T-helper 22 cell (primary cell): ENCODE results near the gene CERK.
"Not testable (repeated sequence)": the region's sequence is repeated elsewhere in the genome, so short reads cannot be mapped to it uniquely, and the experiment has no call there.

Source experiments
- DNase-seq: peaks from one replicate; pipeline ENCODE4 v3.0.0-alpha.2; 2020; ENCODE audit warnings: low read depth

The CERK gene

DNA sequence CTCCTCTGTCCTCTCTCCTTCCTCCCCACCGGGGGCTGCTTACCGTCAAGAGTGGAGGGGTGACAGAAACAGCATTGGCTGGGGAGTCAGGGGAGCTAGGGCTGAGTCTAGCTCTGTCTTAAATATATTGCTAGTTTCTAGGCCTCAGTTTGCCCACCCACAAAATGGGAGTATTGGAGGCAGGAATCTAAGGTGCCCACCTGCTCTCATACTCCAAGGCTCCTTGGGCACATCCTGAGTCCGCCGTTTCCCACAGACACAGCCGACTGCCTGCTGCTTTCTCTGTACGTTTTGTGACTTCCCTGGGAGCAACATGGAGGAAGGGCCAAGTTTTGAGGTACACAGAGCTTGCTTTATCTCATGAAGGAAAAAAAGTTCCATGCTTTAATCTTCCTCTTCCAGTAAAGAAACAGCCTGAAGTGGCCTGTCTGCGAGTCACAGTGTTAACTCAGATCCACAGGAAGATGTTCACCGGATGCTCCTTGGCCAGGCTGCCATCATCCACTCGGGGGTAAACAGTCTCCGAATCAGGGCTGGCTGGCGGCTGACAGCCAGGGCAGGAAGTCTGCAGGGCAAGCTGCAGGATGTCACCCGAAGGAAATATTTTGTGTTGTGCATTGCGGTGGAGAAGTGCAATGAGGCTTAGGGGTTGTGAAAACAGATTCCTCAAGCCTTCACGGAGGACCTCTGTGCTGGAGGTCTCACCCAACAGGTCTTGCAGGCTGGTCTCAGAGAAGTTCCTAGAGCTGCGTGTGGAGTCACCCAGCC, 11.0 kb upstream of the CERK start:
- DNase-seq = peak; percentile 50

DNA sequence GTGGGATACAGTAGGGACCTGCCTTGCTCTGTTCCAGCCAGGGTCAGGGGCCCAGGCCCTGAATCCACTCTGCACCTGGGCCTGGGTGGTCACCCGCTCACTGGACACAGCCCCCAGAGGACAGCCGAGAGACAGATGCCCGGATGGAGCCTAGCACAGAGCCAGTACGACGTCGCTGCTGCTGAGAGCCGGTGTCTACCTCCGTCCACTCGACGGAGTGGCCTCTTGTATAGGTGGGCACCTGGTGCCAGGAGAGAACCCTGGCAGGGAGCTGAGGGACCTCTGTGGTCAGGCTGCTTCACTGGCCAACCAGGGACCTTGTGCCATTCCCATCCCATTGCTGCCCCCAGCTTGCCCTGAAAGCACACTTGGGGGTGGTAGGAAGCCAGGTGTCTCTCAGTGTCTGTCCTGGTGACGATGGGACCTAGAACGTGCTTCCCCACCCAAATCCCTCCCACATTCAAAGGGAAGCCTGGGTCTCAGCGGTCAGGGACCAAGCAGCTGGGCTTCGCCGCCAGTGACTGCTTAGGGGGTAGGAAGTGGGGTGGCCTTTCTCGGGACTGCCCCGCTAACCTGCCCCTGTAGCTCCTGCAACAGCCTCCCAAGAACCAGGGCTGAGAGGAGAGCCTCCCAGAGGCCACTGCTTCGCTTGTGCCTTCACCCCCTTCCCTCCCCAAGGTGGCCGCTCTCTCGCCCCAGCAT, 10.3 kb upstream of the CERK start:
- no peak for DNase-seq

GRCh38 chr22:46747646-46748045, 9.6 kb upstream of the CERK start:
- DNase-seq = no peak

DNA sequence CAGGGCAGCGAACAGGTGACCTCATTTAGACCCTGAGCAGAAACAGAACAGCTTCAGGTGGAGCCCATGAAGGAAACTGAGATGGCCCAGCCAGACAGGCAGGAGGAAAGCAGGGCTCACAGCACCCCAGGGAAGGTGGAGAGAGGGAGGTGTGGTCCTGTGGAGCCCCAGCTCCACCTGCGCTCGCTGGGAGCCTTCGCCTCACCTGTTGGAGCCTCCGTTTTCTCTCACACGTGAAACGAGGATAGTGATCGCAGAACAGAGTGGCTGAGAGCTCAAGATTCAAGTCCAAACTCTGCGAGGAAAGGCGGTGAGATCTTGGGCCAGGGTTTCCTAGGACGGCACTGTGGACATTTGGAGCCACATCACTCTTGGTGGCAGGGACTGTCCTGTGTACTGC, 8.6 kb upstream of the CERK start:
- DNase-seq = no peak

DNA sequence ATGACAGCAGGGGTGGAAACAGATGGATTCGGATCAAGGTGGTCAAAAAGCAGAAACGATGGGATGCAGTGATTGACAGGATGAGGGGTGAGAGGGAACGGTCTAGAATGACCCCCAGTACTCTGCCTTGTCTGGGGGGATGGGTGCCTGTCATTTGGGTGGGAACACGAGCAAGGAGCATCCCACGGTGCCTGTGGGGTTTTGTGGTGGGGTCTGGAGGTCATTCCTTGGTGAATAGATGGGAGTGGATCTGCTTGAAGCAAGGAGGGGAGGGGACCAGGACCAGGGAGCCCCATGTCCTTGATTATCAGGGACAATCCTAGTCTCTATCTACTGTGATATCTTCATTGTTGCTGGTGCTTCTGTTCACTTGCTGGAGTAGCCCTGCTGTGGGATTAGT, 8.1 kb upstream of the CERK start:
- no peak for DNase-seq

- DNase-seq = no peak
These were observed 6.5 kb upstream of the CERK start for GRCh38 chr22:46744581-46744980.

DNA sequence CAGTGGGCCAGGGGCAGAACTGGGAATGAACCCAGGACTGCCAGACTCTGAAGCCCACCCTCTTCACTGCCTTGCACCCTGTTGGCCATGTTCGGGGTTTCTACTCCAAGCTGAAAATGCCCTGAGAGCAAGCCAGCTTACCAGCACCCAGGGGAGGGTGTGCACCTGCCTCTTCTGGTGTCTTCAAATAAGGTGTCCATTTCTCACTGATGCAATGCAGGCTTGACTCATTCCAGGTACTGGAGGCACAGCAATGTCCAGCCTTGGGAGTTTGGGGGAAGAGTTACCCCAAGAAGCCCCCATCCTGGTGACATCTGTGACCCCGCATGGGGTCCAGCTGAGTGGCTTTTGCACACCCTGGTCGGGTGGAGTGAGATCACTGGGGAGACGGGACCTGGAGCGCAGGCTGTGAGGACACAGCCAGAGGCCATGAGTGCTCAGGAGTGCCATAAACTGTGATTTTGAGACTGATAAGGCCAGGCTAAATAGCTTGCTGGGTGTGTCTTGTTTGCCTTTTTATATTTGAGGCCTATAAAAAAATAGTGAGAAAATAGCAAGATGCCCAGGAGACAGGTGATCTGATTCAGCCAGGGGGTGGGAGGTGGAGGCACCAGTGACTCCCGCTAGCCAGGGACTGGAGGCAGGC, 4.6 kb upstream of the CERK start:
- no peak for DNase-seq

- DNase-seq = no peak
These were observed 4.0 kb upstream of the CERK start for GRCh38 chr22:46741974-46742519.

DNA sequence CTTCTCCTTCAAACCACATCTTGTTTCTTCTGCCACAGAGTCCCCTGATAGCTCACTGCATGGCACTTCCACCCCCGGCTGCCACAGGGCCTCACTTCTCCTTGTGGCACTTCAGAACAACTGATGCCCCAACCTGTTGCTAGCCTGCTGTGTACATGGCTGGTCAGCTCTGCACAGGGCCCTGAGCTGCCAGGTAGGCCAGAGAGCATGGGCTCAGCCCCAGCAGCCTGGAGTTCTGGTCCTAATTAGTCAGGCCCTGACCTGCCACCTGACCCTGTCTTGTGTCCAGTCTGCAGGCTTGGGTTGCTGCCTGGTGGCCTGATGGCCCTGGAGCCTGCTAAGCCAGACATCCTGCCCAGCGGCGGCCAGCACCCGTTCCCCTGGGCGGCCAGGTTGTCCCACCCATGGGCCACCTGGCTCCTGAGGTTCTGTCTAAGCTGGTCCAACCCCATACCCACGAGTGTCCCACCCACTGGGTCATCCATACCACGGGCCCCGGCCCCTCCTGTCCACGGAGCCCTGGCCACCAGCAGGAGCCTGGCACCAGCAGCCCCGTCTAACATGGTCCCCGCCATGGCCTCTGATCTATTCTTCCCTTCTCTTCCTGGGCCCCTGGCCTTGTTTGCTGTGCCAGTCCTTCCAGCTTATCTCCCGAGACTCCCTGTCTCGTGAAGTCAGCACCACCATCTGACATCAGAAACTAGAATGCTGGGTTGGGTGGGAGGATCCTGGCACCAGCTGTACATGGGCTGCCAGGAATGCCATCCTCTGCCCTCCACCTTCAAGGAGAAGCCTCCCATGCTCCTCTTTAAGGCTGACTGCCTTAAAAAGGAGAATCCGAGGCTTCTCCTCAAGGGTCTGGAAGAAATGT, 3.1 kb upstream of the CERK start:
- no peak for DNase-seq

DNA sequence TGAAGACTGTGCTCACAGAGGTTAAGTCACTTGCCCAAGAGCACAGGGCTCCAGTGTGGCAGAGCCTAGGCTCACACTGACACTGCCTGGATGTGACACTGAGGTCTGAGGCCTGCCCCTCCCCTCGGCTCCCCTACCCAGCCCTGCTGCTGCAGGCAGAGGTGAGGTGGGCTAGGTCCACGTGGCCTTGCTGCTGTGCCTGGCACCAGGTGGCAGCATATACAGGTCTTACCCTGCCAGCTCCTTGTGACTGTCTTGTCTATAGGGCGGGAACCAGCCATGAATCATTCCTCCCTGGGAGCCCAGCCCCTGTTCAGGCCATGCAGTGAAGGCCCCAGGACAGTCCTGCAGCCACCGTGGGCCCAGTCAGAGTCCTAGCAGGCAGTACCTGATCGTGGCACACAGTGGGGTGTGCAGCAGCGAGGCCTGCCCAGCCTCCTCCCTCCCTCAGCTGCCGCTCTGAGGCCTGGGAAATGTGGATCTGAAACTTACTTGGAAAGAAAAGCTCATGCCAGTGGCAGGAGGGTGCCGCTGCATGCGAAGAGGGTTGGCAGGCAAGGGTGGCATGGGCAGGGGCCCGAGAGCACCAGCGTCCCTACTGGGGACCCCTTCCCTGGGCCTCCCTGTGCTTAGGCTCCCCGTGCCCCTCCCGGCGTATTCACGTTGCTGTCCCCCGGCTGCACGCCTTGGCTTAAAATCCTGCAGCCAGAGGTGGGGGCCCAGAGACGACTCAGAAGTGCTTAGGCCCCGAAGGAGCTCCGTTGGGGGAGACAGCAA, 1.2 kb upstream of the CERK start:
- peak; percentile 77 for DNase-seq

DNA sequence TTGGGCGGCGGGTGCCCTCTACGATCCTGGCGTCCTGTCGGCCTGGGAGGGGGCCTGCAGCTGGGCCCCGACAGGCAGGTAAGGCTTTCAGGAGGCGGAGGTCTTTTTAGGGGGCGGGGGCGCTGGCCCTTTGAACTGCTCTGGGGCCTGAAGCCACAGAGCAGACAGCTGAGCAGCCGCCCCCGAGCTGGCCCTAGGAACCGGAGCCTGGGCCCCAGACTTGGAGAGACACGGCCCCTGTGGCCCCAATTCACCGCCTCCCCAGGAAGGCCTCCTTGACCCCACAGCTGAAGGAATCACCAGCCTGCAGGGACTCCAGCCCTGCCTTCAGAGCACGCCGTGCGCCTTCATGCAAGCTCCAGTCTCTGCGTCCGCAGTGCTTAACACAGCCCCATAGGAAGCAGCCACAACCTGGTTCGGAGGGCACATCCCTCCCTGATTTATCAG, 618 bp upstream of the CERK start:
- DNase-seq = peak; percentile 12

GRCh38 chr22:46737105-46737975, 712 bp downstream of the CERK start:
- DNase-seq = peak; percentile 23

GRCh38 chr22:46736705-46737104, 1.3 kb downstream of the CERK start:
- DNase-seq = no peak

DNA sequence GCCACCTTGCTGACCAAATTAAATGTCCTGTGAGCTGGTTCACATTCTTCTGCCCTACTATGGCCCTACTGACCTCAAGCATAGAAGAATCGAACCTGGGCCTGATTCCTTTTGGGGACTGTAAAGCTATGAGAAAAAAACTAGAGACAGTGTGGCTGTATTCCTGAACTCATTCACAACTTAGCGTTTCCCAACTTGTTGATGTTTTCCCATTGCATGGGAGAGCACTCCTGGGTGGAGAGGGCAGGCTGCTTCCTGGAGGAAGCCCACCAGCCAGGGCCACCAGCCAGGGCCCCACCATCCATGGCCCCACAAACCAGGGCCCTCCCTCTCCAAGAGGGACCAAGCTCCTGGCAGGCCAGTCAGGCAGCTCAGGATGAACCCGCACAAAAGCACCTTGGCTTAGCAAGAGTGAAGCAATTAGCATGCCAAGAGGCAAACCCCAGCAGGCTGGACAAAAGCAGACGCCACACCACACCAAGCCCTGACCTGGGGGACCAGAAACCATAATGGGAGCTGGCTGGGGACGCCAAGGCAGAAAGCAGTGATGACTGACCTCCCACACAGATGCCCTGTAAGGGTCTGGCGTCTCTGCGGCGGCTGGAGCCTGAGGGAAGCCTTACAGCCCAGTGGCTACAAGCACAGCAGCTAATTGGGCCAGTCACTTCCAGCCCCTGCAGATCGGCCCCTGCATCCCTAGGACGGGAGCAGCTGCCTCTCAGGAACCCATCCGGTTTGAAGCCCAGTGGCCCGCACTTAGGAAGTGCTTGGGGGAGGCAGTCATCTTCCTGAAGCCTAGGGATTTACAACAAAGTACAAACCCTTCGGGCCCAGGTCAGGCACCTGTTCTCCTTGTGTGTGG, 2.1 kb downstream of the CERK start:
- DNase-seq = no peak

GRCh38 chr22:46734830-46735453, 3.1 kb downstream of the CERK start:
- DNase-seq = peak; percentile 77

GRCh38 chr22:46734213-46734722, 3.8 kb downstream of the CERK start:
- DNase-seq = not testable (repeated sequence)

- no peak for DNase-seq
These were observed 5.5 kb downstream of the CERK start for GRCh38 chr22:46732513-46732912.

GRCh38 chr22:46732041-46732379, 6.0 kb downstream of the CERK start:
- no peak for DNase-seq
